Activated CD8-positive, alpha-beta memory T cell treated with anti-CD3 and anti-CD28 coated beads, Interleukin-2, amount 50 U/mL, for 24 hours (primary cell): ENCODE results near the gene RIMS3.
"Not testable (repeated sequence)": the region's sequence is repeated elsewhere in the genome, so short reads cannot be mapped to it uniquely, and the experiment has no call there.

Experiments used
- DNase-seq: peaks from one replicate; pipeline ENCODE4 v3.0.0-alpha.2; 2020; ENCODE audit errors: extremely low read depth

Gene RIMS3

GRCh38 chr1:40593449-40594186 lies 71.9 kb downstream of the RIMS3 start:
- no peak for DNase-seq

GRCh38 chr1:40592107-40592803 lies 73.2 kb downstream of the RIMS3 start:
- no peak for DNase-seq

- no peak for DNase-seq
Observed at GRCh38 chr1:40588586-40588985, 76.9 kb downstream of the RIMS3 start.

GRCh38 chr1:40583980-40584379 lies 81.5 kb downstream of the RIMS3 start:
- no peak for DNase-seq

GRCh38 chr1:40582116-40582515 lies 83.4 kb downstream of the RIMS3 start:
- DNase-seq: no peak

- no peak for DNase-seq
Observed at GRCh38 chr1:40575336-40575735, 90.1 kb downstream of the RIMS3 start.

- DNase-seq: not testable (repeated sequence)
Observed at GRCh38 chr1:40574805-40575204, 90.7 kb downstream of the RIMS3 start.
